Neuronal stem cell (in vitro differentiated cells): Measurements from ENCODE around the gene CNTFR.

ENCODE experiments used
- DNase-seq: peaks from one replicate; pipeline ENCODE4 v3.0.0-alpha.2; 2013; ENCODE audit warnings: low spot score
- H2AFZ ChIP-seq: one replicate; pipeline ENCODE4 v1.6.1; 2013; ENCODE audit warnings: mild to moderate bottlenecking, low read length, inconsistent platforms
- H2AK5ac ChIP-seq: 2 replicates; pipeline ENCODE4 v1.6.1; 2013; ENCODE audit warnings: low read depth, mild to moderate bottlenecking, inconsistent platforms, low read length, moderate library complexity, mixed read lengths
- H2BK120ac ChIP-seq: 2 replicates; pipeline ENCODE4 v1.6.1; 2013; ENCODE audit warnings: low read depth, mild to moderate bottlenecking, inconsistent platforms, low read length, moderate library complexity, mixed read lengths
- H2BK12ac ChIP-seq: one replicate; pipeline ENCODE4 v1.6.1; 2013; ENCODE audit warnings: low read length, inconsistent platforms
- H2BK15ac ChIP-seq: 2 replicates; pipeline ENCODE4 v1.6.1; 2013; ENCODE audit warnings: mild to moderate bottlenecking, low read length, inconsistent platforms, mixed read lengths
- H2BK5ac ChIP-seq: one replicate; pipeline ENCODE4 v1.6.1; 2013; ENCODE audit warnings: inconsistent platforms, mild to moderate bottlenecking, low read length, moderate library complexity
- H3K14ac ChIP-seq: one replicate; pipeline ENCODE4 v1.6.1; 2013; ENCODE audit warnings: low read length, inconsistent platforms
- H3K18ac ChIP-seq: 2 replicates; pipeline ENCODE4 v1.6.1; 2013; ENCODE audit warnings: low read length, inconsistent platforms
- H3K23ac ChIP-seq: 2 replicates; pipeline ENCODE4 v1.6.1; 2013; ENCODE audit warnings: low read depth, mild to moderate bottlenecking, mixed read lengths, low read length, inconsistent platforms; ENCODE audit not compliant: poor library complexity
- H3K27ac ChIP-seq: replicated peaks from 3 replicates; pipeline ENCODE4 v1.5.1; 2013; ENCODE audit warnings: low read length, inconsistent platforms
- H3K27me3 ChIP-seq, 3 experiments: 2 replicates each; pipeline ENCODE4 v1.6.1; 2013; ENCODE audit warnings: low read length in 3 of 3, mild to moderate bottlenecking in 2 of 3, inconsistent platforms in 1 of 3, low read depth in 1 of 3, mixed read lengths in 1 of 3, moderate library complexity in 1 of 3; ENCODE audit not compliant: control insufficient read depth in 3 of 3, insufficient read depth in 3 of 3
- H3K36me3 ChIP-seq, 2 donors: replicated peaks in 1 of 2; 2 replicates each; pipeline ENCODE4 v1.6.1; 2013; ENCODE audit warnings: low read length in 2 of 2; ENCODE audit not compliant: control insufficient read depth in 2 of 2, insufficient read depth in 2 of 2
- H3K4ac ChIP-seq: 2 replicates; pipeline ENCODE4 v1.6.1; 2013; ENCODE audit warnings: inconsistent platforms, mild to moderate bottlenecking, low read length, moderate library complexity
- H3K4me1 ChIP-seq, 2 donors: 1 replicate in 1 of 2; 2 replicates in 1 of 2; pipeline ENCODE4 v1.6.1; 2013; ENCODE audit warnings: low read length in 2 of 2, low read depth in 1 of 2; ENCODE audit not compliant: control insufficient read depth in 2 of 2, insufficient read depth in 1 of 2
- H3K4me2 ChIP-seq: one replicate; pipeline ENCODE4 v1.6.1; 2013; ENCODE audit warnings: mild to moderate bottlenecking, low read length, inconsistent platforms; ENCODE audit not compliant: insufficient read depth, poor library complexity, severe bottlenecking
- H3K4me3 ChIP-seq, 2 donors: 2 replicates each; pipeline ENCODE4 v1.5.1; 2013; ENCODE audit warnings: low read length in 2 of 2, mild to moderate bottlenecking in 2 of 2, inconsistent platforms in 1 of 2, moderate library complexity in 1 of 2
- H3K79me1 ChIP-seq: one replicate; pipeline ENCODE4 v1.6.1; 2013; ENCODE audit warnings: low read depth, mild to moderate bottlenecking, inconsistent platforms, low read length, moderate library complexity
- H3K9ac ChIP-seq: one replicate; pipeline ENCODE4 v1.6.1; 2013; ENCODE audit warnings: mild to moderate bottlenecking, low read depth, low read length, inconsistent platforms; ENCODE audit not compliant: poor library complexity
- H3K9me3 ChIP-seq, 2 donors: replicated peaks in 1 of 2; 2 replicates each; pipeline versions ENCODE3 to v1.6.1; 2013; ENCODE audit warnings: low read length in 2 of 2, mild to moderate bottlenecking in 2 of 2, inconsistent platforms in 1 of 2, low read depth in 1 of 2, mixed read lengths in 1 of 2, moderate library complexity in 1 of 2; ENCODE audit not compliant: control insufficient read depth in 2 of 2, insufficient read depth in 1 of 2
- H4K8ac ChIP-seq: one replicate; pipeline ENCODE4 v1.6.1; 2013; ENCODE audit warnings: low read depth, mild to moderate bottlenecking, inconsistent platforms, low read length, moderate library complexity
- H4K91ac ChIP-seq: one replicate; pipeline ENCODE4 v1.6.1; 2013; ENCODE audit warnings: low read length, low read depth, mild to moderate bottlenecking, inconsistent platforms; ENCODE audit not compliant: poor library complexity
- WGBS, 2 donors: extraction: QIAGEN DNeasy Blood & Tissue Kit; methylation state at CpG; one replicate each; pipeline ENCODE4 v1.1.7; 2013; ENCODE audit warnings: missing lambda C conversion rate in 2 of 2, mixed read lengths in 1 of 2; ENCODE audit not compliant: insufficient read length in 2 of 2, insufficient replicate concordance in 1 of 2; ENCODE audit errors: extremely low coverage in 2 of 2; 5-methylcytosine and 5-hydroxymethylcytosine counted together

CNTFR gene

GRCh38 chr9:34587271-34587670, 2.3 kb downstream of the CNTFR start:
- WGBS, 2 donors, result no CpG with 5 or more reads among the region's 2 CpGs
- H3K4me3 ChIP-seq, result peak overlapping the region in 1 of 2 donors; percentile 2
- H3K4me2 ChIP-seq, result no peak overlapping the region
- no peak overlapping the region for H3K27ac ChIP-seq
- no peak overlapping the region for H4K91ac ChIP-seq
- H3K4ac ChIP-seq, result no peak overlapping the region
- H3K79me1 ChIP-seq, result peaks cover 7% of the 10 kb centered on the region
- H3K4me1 ChIP-seq, result peaks cover 47 to 59% of the 10 kb centered on the region in 2 donors
- H3K18ac ChIP-seq, result no peak overlapping the region
- H3K9ac ChIP-seq, result no peak overlapping the region
- DNase-seq, result no peak
- H3K14ac ChIP-seq, result no peak overlapping the region
- no peak overlapping the region for H4K8ac ChIP-seq
- H2BK15ac ChIP-seq, result no peak overlapping the region
- H3K23ac ChIP-seq, result no peak overlapping the region
- H3K36me3 ChIP-seq, result peaks cover 0 to 26% of the 10 kb centered on the region in 2 donors
- no peak overlapping the region for H2BK120ac ChIP-seq
- H2AFZ ChIP-seq, result no peak overlapping the region
- H3K9me3 ChIP-seq, result no peaks in the 10 kb centered on the region
- no peak overlapping the region for H2AK5ac ChIP-seq
- peaks cover 4 to 55% (median 5%) of the 10 kb centered on the region in 3 experiments for H3K27me3 ChIP-seq
- no peak overlapping the region for H2BK12ac ChIP-seq
- H2BK5ac ChIP-seq, result no peak overlapping the region

DNA sequence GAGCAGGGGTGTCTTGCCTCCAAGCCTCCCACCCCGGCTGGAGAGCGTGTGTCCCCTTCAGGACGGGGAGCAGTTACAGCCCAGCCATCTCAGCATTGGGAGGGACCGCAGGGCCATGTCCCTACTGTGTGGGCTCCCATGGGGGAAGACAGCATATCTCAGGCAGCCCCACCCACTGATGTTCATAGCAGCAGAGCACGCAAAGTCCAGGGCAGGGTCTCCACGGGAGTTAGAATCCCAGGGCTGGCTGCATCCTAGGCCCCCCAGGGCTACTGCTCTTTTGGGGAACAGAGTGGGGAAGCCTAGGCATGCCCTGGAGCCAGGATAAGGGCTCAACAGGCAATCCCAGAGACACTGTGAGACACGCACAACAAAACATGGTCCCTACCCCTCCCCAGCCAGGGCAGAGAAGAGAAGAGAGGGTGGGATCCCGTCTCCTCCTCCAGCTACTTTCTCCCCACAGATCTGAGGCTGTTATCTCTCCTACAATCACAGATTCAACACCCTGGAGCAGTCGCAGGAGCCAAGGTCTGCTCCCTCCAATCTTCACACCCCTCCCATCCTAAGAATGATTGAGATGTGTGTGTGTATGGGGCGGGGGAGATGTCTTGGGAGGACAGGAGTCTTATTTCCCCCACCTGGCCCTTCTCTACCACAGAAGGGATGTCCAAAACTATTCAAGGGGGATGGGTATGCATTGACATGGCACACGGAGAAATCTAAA, 3.4 kb downstream of the CNTFR start:
- Histone ChIP-seq H3K14ac (no peak overlapping the region), H3K18ac (peak overlapping the region; percentile 55), H3K4me1 (peaks cover 48 to 63% of the 10 kb centered on the region in 2 donors), H4K8ac (no peak overlapping the region), H3K4me2 (no peak overlapping the region), H3K4me3 (no peak overlapping the region), H3K27me3 (peaks cover 0 to 44% (median under 1%) of the 10 kb centered on the region in 3 experiments), H3K9ac (no peak overlapping the region), H2BK12ac (no peak overlapping the region), H3K27ac (no peak overlapping the region), H3K23ac (no peak overlapping the region), H4K91ac (no peak overlapping the region), H3K4ac (no peak overlapping the region), H3K79me1 (peaks cover 7% of the 10 kb centered on the region), H2AK5ac (peak overlapping the region; percentile 14), H3K36me3 (peaks cover 0 to 36% of the 10 kb centered on the region in 2 donors), H2BK120ac (no peak overlapping the region), H3K9me3 (no peaks in the 10 kb centered on the region), H2BK15ac (peak overlapping the region; percentile 25), H2BK5ac (no peak overlapping the region), H2AFZ (no peak overlapping the region)
- WGBS, 2 donors, result no CpG with 5 or more reads among the region's 11 CpGs
- no peak for DNase-seq

DNA sequence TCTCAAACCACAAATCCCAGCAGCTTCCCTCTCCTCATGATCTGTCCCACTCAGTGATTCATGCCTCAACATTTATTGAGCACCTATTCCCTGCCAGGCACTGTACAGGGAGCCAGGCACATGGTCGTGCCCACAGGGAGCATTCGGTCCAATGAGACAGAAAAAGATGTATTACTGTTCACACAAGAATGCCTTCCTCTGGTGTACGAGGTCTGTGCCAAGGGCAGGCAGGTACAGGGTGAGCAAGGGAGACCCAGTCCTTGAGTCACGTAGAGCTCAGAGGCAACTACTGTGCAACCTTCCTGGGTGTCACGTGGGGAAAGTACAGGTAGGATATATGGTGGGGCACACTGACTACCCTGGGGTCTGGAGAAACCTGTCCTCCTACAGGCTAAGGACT, 4.6 kb downstream of the CNTFR start:
- Histone ChIP-seq H2AFZ (no peak overlapping the region), H3K4ac (no peak overlapping the region), H4K91ac (no peak overlapping the region), H3K4me1 (peaks cover 49 to 64% of the 10 kb centered on the region in 2 donors), H3K27ac (no peak overlapping the region), H2AK5ac (peak overlapping the region; percentile 16), H3K9ac (no peak overlapping the region), H2BK12ac (no peak overlapping the region), H3K9me3 (no peaks in the 10 kb centered on the region), H3K18ac (no peak overlapping the region), H3K14ac (no peak overlapping the region), H3K27me3 (peaks cover 0 to 33% (median 0%) of the 10 kb centered on the region in 3 experiments), H2BK5ac (no peak overlapping the region), H2BK120ac (no peak overlapping the region), H4K8ac (no peak overlapping the region), H3K23ac (no peak overlapping the region), H3K4me3 (no peak overlapping the region), H3K36me3 (peaks cover 0 to 36% of the 10 kb centered on the region in 2 donors), H3K79me1 (peaks cover 7% of the 10 kb centered on the region), H2BK15ac (no peak overlapping the region), H3K4me2 (no peak overlapping the region)
- no CpG with 5 or more reads among the region's 5 CpGs for WGBS, 2 donors
- no peak for DNase-seq

- Histone ChIP-seq H3K9ac (no peak overlapping the region), H3K4me3 (no peak overlapping the region), H2BK15ac (no peak overlapping the region), H3K79me1 (peaks cover 5% of the 10 kb centered on the region), H3K4me2 (no peak overlapping the region), H2BK120ac (no peak overlapping the region), H3K27me3 (peaks cover 0 to 18% (median 0%) of the 10 kb centered on the region in 3 experiments), H4K91ac (no peak overlapping the region), H3K27ac (no peak overlapping the region), H3K9me3 (no peaks in the 10 kb centered on the region), H3K23ac (no peak overlapping the region), H4K8ac (no peak overlapping the region), H2BK12ac (no peak overlapping the region), H3K18ac (no peak overlapping the region), H3K36me3 (peaks cover 0 to 33% of the 10 kb centered on the region in 2 donors), H2AFZ (no peak overlapping the region), H2AK5ac (no peak overlapping the region), H2BK5ac (no peak overlapping the region), H3K4ac (no peak overlapping the region), H3K14ac (no peak overlapping the region), H3K4me1 (peaks cover 58 to 75% of the 10 kb centered on the region in 2 donors)
- no peak for DNase-seq
- WGBS, 2 donors, result no CpG with 5 or more reads among the region's 5 CpGs
Measured at GRCh38 chr9:34582787-34583186, 6.7 kb downstream of the CNTFR start.
